ACC112 (cell line): ENCODE measurements around the gene UGT1A4.

Source experiments
- H2AFZ ChIP-seq: fragments of 200-600 bp; sonication (generic); one replicate; pipeline ENCODE4 v1.6.0; 2017; ENCODE audit warnings: antibody characterized with exemption, low read length; ENCODE audit not compliant: unreplicated experiment
- H3K27ac ChIP-seq: fragments of 200-600 bp; sonication (generic); 2 replicates; pipeline ENCODE4 v1.5.1; 2014; ENCODE audit warnings: low read depth, mild to moderate bottlenecking, antibody characterized with exemption, low read length, moderate library complexity
- H3K27me3 ChIP-seq: fragments of 200-600 bp; sonication (generic); 2 replicates; pipeline ENCODE4 v1.6.1; 2014; ENCODE audit warnings: mild to moderate bottlenecking, antibody characterized with exemption, low read length, moderate library complexity, mixed read lengths; ENCODE audit not compliant: insufficient read depth
- H3K36me3 ChIP-seq: fragments of 200-600 bp; sonication (generic); 2 replicates; pipeline ENCODE4 v1.6.1; 2016; ENCODE audit warnings: mild to moderate bottlenecking, antibody characterized with exemption, low read length, moderate library complexity, mixed read lengths; ENCODE audit not compliant: insufficient read depth
- H3K4me1 ChIP-seq: fragments of 200-600 bp; sonication (generic); one replicate; pipeline ENCODE4 v1.6.1; 2016; ENCODE audit warnings: low read length, mixed read lengths; ENCODE audit not compliant: insufficient read depth, unreplicated experiment, control insufficient read depth
- H3K4me3 ChIP-seq: fragments of 200-600 bp; sonication (generic); 2 replicates; pipeline ENCODE4 v1.5.1; 2014; ENCODE audit warnings: mild to moderate bottlenecking, low read depth, low read length
- H3K79me2 ChIP-seq: fragments of 200-600 bp; sonication (generic); one replicate; pipeline ENCODE4 v1.6.0; 2016; ENCODE audit warnings: low read length; ENCODE audit not compliant: control insufficient read depth, unreplicated experiment, insufficient read depth

Gene UGT1A4

GRCh38 chr2:233768076-233768475 is 49.5 kb downstream of the UGT1A4 start:
- H3K4me1 ChIP-seq: peaks cover 14% of the 10 kb centered on the region
- H3K27ac ChIP-seq: no peak overlapping the region

GRCh38 chr2:233769260-233769659 is 50.7 kb downstream of the UGT1A4 start:
- no peaks in the 10 kb centered on the region for H3K36me3 ChIP-seq
- H3K4me1 ChIP-seq: peaks cover 7% of the 10 kb centered on the region

More at GRCh38 chr2:233768076-233768475, 49.5 kb downstream of the UGT1A4 start:
- H3K36me3 ChIP-seq: no peaks in the 10 kb centered on the region
- no peak overlapping the region for H2AFZ ChIP-seq
- H3K79me2 ChIP-seq: no peaks in the 10 kb centered on the region
- H3K27me3 ChIP-seq: no peaks in the 10 kb centered on the region
- H3K4me3 ChIP-seq: no peak overlapping the region

GRCh38 chr2:233772153-233772552 is 53.6 kb downstream of the UGT1A4 start:
- no peak overlapping the region for H3K4me3 ChIP-seq

More at GRCh38 chr2:233769260-233769659, 50.7 kb downstream of the UGT1A4 start:
- no peaks in the 10 kb centered on the region for H3K27me3 ChIP-seq
- no peak overlapping the region for H3K27ac ChIP-seq
- H2AFZ ChIP-seq: no peak overlapping the region
- no peaks in the 10 kb centered on the region for H3K79me2 ChIP-seq
- no peak overlapping the region for H3K4me3 ChIP-seq

GRCh38 chr2:233772583-233772982 is 54.0 kb downstream of the UGT1A4 start:
- H3K27me3 ChIP-seq: no peaks in the 10 kb centered on the region
- no peak overlapping the region for H2AFZ ChIP-seq
- no peaks in the 10 kb centered on the region for H3K4me1 ChIP-seq
- no peak overlapping the region for H3K27ac ChIP-seq
- H3K36me3 ChIP-seq: no peaks in the 10 kb centered on the region
- no peak overlapping the region for H3K4me3 ChIP-seq
- no peaks in the 10 kb centered on the region for H3K79me2 ChIP-seq

More at GRCh38 chr2:233772153-233772552, 53.6 kb downstream of the UGT1A4 start:
- H3K27ac ChIP-seq: no peak overlapping the region
- no peaks in the 10 kb centered on the region for H3K79me2 ChIP-seq
- no peaks in the 10 kb centered on the region for H3K4me1 ChIP-seq
- no peak overlapping the region for H2AFZ ChIP-seq
- no peaks in the 10 kb centered on the region for H3K36me3 ChIP-seq
- no peaks in the 10 kb centered on the region for H3K27me3 ChIP-seq

- Histone ChIP-seq H3K27ac (no peak overlapping the region), H3K27me3 (0 out of 2 replicates have a peak, but pooled peaks cover 4% of the 10 kb centered on the region), H2AFZ (no peak overlapping the region), H3K4me3 (no peak overlapping the region), H3K79me2 (no peaks in the 10 kb centered on the region), H3K36me3 (no peaks in the 10 kb centered on the region), H3K4me1 (no peaks in the 10 kb centered on the region)
Observed at GRCh38 chr2:233773854-233774253, 55.3 kb downstream of the UGT1A4 start.

- 0 out of 2 replicates have a peak, but pooled peaks cover 4% of the 10 kb centered on the region for H3K27me3 ChIP-seq
- H3K4me3 ChIP-seq: no peak overlapping the region
- no peak overlapping the region for H3K27ac ChIP-seq
- H3K36me3 ChIP-seq: no peaks in the 10 kb centered on the region
- no peaks in the 10 kb centered on the region for H3K79me2 ChIP-seq
- H2AFZ ChIP-seq: no peak overlapping the region
- no peaks in the 10 kb centered on the region for H3K4me1 ChIP-seq
Observed at GRCh38 chr2:233775414-233775813, 56.9 kb downstream of the UGT1A4 start.

GRCh38 chr2:233778030-233778429 is 59.5 kb downstream of the UGT1A4 start, which contains the start of gene MROH2A:
TSS of gene MROH2A (plus strand) at chr2:233778330. CDS start at chr2:233779359, 1,029 bp downstream.
- H3K79me2 ChIP-seq: no peaks in the 10 kb centered on the region
- H3K27me3 ChIP-seq: peaks cover 20% of the 10 kb centered on the region; the same call in 1 of the 2 replicates
- H3K27ac ChIP-seq: no peak within 1 kb of the TSS
- H3K4me3 ChIP-seq: no peak within 1 kb of the TSS
- no peak within 1 kb of the TSS for H2AFZ ChIP-seq
- no peaks in the 10 kb centered on the region for H3K36me3 ChIP-seq
- no peaks in the 10 kb centered on the region for H3K4me1 ChIP-seq

- no peaks in the 10 kb centered on the region for H3K36me3 ChIP-seq
- H3K4me1 ChIP-seq: no peaks in the 10 kb centered on the region
- H3K4me3 ChIP-seq: no peak overlapping the region
- H3K79me2 ChIP-seq: no peaks in the 10 kb centered on the region
- no peak overlapping the region for H2AFZ ChIP-seq
- H3K27me3 ChIP-seq: peaks cover 21% of the 10 kb centered on the region; the same call in 1 of the 2 replicates
- H3K27ac ChIP-seq: no peak overlapping the region
Observed at GRCh38 chr2:233779722-233780121, 61.2 kb downstream of the UGT1A4 start.

GRCh38 chr2:233780771-233781170 is 62.2 kb downstream of the UGT1A4 start:
- H3K36me3 ChIP-seq: no peaks in the 10 kb centered on the region
- H3K27me3 ChIP-seq: peaks cover 21% of the 10 kb centered on the region; the same call in 1 of the 2 replicates
- no peaks in the 10 kb centered on the region for H3K4me1 ChIP-seq
- no peaks in the 10 kb centered on the region for H3K79me2 ChIP-seq
- H3K27ac ChIP-seq: no peak overlapping the region
- H2AFZ ChIP-seq: no peak overlapping the region
- H3K4me3 ChIP-seq: no peak overlapping the region

- peaks cover 11% of the 10 kb centered on the region; the same call in 1 of the 2 replicates for H3K27me3 ChIP-seq
- no peaks in the 10 kb centered on the region for H3K36me3 ChIP-seq
- no peak overlapping the region for H3K27ac ChIP-seq
- H3K4me3 ChIP-seq: no peak overlapping the region
- H2AFZ ChIP-seq: no peak overlapping the region
- H3K79me2 ChIP-seq: no peaks in the 10 kb centered on the region
- H3K4me1 ChIP-seq: no peaks in the 10 kb centered on the region
Observed at GRCh38 chr2:233789554-233789953, 71.0 kb downstream of the UGT1A4 start.

- Histone ChIP-seq H3K4me3 (no peak overlapping the region), H3K27ac (no peak overlapping the region)
Observed at GRCh38 chr2:233791151-233791882, 72.8 kb downstream of the UGT1A4 start.

More at GRCh38 chr2:233791151-233791882, 72.8 kb downstream of the UGT1A4 start:
- no peaks in the 10 kb centered on the region for H3K4me1 ChIP-seq
- no peaks in the 10 kb centered on the region for H3K79me2 ChIP-seq
- peaks cover 8% of the 10 kb centered on the region; the same call in 1 of the 2 replicates for H3K27me3 ChIP-seq
- no peaks in the 10 kb centered on the region for H3K36me3 ChIP-seq
- no peak overlapping the region for H2AFZ ChIP-seq
